GM12874 (cell line): ENCODE results near the gene NKAIN2.

Experiments
- CTCF ChIP-seq: IDR thresholded peaks from 2 replicates; pipeline ENCODE4 v1.5.1; 2011; ENCODE audit warnings: low read depth, mild to moderate bottlenecking, control low read depth, low read length, moderate library complexity; ENCODE audit not compliant: insufficient read depth

Gene NKAIN2

GRCh38 chr6:124679387-124679786 is 875.7 kb downstream of the NKAIN2 start:
- no peak for TF ChIP-seq CTCF

- TF ChIP-seq CTCF: no peak
Observed at GRCh38 chr6:124682751-124683150, 879.1 kb downstream of the NKAIN2 start.

GRCh38 chr6:124683507-124683906 is 879.8 kb downstream of the NKAIN2 start:
- TF ChIP-seq CTCF: no peak

- TF ChIP-seq CTCF: no peak
Observed at GRCh38 chr6:124684621-124685020, 881.0 kb downstream of the NKAIN2 start.

GRCh38 chr6:124688369-124688768 is 884.7 kb downstream of the NKAIN2 start:
- TF ChIP-seq CTCF: no peak

GRCh38 chr6:124694139-124694705 is 890.6 kb downstream of the NKAIN2 start:
- TF ChIP-seq CTCF: no peak

- TF ChIP-seq CTCF: no peak
Observed at GRCh38 chr6:124699038-124699437, 895.4 kb downstream of the NKAIN2 start.

GRCh38 chr6:124703541-124703940 is 899.9 kb downstream of the NKAIN2 start:
- no peak for TF ChIP-seq CTCF
